Astrocyte of the spinal cord (primary cell): Measurements from ENCODE around the gene PDE7B.
A peak's percentile ranks its signal among the peaks of the same experiment; 100 is the strongest.

Experiments used
- DNase-seq: peaks from one replicate; pipeline ENCODE4 v3.0.0; 2011; ENCODE audit warnings: low read depth, low spot score
- H3K4me3 ChIP-seq: 2 replicates; pipeline ENCODE4 v1.5.1; 2011; ENCODE audit warnings: low read depth, mild to moderate bottlenecking, low read length, moderate library complexity
- CTCF ChIP-seq: IDR thresholded peaks from 2 replicates; pipeline ENCODE4 v1.5.1; 2012; ENCODE audit warnings: low read depth, mild to moderate bottlenecking, low read length, inconsistent platforms
- in situ Hi-C: cut with HindIII; loops from 2 replicates; pipeline ENCODE4 v1.10.0; 2017; ENCODE audit warnings: low sequenced_read_pairs

Gene PDE7B

GRCh38 chr6:136076496-136076895 lies 225.0 kb downstream of the PDE7B start:
- in situ Hi-C loops, result no loop called here
- DNase-seq, result no peak
- TF ChIP-seq CTCF, result no peak
- no peak overlapping the region for H3K4me3 ChIP-seq

GRCh38 chr6:136077834-136078576 lies 226.5 kb downstream of the PDE7B start:
- in situ Hi-C loops, result no loop called here
- no peak for TF ChIP-seq CTCF
- no peak overlapping the region for H3K4me3 ChIP-seq
- peak; percentile 91 for DNase-seq

GRCh38 chr6:136079701-136080565 lies 228.4 kb downstream of the PDE7B start:
- H3K4me3 ChIP-seq, result no peak overlapping the region
- no peak for DNase-seq
- in situ Hi-C loops, result no loop called here
- TF ChIP-seq CTCF, result no peak

GRCh38 chr6:136083540-136083939 lies 232.0 kb downstream of the PDE7B start:
- TF ChIP-seq CTCF, result no peak
- in situ Hi-C loops, result no loop called here
- no peak for DNase-seq

GRCh38 chr6:136084403-136084802 lies 232.9 kb downstream of the PDE7B start:
- no peak for DNase-seq
- TF ChIP-seq CTCF, result no peak

More at GRCh38 chr6:136083540-136083939, 232.0 kb downstream of the PDE7B start:
- no peak overlapping the region for H3K4me3 ChIP-seq

GRCh38 chr6:136085370-136086115 lies 234.0 kb downstream of the PDE7B start:
- peak; percentile 69 for DNase-seq
- no peak for TF ChIP-seq CTCF
- H3K4me3 ChIP-seq, result no peak overlapping the region
- in situ Hi-C loops, result no loop called here

More at GRCh38 chr6:136084403-136084802, 232.9 kb downstream of the PDE7B start:
- in situ Hi-C loops, result no loop called here
- no peak overlapping the region for H3K4me3 ChIP-seq
